ENCODE measurements around the gene RNASEH2B. TPM values are rescaled to one million over a fixed set of nuclear protein-coding genes. Genes with fewer than 3 reads are reported as not detected.

Gene RNASEH2B
- total and polyA plus RNA-seq, 2 of the 13 experiments (the other 11 are each of a cell fraction or from before 2014, with no cell fraction given), result 17.2 to 55.4 TPM

- TF ChIP-seq, protein P1, sequence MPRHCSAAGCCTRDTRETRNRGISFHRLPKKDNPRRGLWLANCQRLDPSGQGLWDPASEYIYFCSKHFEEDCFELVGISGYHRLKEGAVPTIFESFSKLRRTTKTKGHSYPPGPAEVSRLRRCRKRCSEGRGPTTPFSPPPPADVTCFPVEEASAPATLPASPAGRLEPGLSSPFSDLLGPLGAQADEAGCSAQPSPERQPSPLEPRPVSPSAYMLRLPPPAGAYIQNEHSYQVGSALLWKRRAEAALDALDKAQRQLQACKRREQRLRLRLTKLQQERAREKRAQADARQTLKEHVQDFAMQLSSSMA (CRISPR knock-in tag; IDR thresholded peaks at IDR 0.05), result no peak
- TF ChIP-seq ZNF205 (CRISPR knock-in tag; IDR thresholded peaks at IDR 0.05) (no peak), CENPBD1 (CRISPR knock-in tag; IDR thresholded peaks at IDR 0.05; ENCODE audit: borderline replicate concordance, low read depth) (no peak), MAFG (CRISPR knock-in tag; IDR thresholded peaks at IDR 0.05) (no peak), ZNF709 (CRISPR knock-in tag; IDR thresholded peaks at IDR 0.05) (no peak), ZNF570 (CRISPR knock-in tag; IDR thresholded peaks at IDR 0.05; ENCODE audit: borderline replicate concordance) (no peak), MED13 (CRISPR knock-in tag; IDR thresholded peaks at IDR 0.05) (no peak), ZNF546 (CRISPR knock-in tag; conservative IDR thresholded peaks at IDR 0.05) (no peak)
- TF ChIP-seq, protein P2, sequence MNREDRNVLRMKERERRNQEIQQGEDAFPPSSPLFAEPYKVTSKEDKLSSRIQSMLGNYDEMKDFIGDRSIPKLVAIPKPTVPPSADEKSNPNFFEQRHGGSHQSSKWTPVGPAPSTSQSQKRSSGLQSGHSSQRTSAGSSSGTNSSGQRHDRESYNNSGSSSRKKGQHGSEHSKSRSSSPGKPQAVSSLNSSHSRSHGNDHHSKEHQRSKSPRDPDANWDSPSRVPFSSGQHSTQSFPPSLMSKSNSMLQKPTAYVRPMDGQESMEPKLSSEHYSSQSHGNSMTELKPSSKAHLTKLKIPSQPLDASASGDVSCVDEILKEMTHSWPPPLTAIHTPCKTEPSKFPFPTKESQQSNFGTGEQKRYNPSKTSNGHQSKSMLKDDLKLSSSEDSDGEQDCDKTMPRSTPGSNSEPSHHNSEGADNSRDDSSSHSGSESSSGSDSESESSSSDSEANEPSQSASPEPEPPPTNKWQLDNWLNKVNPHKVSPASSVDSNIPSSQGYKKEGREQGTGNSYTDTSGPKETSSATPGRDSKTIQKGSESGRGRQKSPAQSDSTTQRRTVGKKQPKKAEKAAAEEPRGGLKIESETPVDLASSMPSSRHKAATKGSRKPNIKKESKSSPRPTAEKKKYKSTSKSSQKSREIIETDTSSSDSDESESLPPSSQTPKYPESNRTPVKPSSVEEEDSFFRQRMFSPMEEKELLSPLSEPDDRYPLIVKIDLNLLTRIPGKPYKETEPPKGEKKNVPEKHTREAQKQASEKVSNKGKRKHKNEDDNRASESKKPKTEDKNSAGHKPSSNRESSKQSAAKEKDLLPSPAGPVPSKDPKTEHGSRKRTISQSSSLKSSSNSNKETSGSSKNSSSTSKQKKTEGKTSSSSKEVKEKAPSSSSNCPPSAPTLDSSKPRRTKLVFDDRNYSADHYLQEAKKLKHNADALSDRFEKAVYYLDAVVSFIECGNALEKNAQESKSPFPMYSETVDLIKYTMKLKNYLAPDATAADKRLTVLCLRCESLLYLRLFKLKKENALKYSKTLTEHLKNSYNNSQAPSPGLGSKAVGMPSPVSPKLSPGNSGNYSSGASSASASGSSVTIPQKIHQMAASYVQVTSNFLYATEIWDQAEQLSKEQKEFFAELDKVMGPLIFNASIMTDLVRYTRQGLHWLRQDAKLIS (CRISPR knock-in tag; IDR thresholded peaks at IDR 0.05), result no peak
Observed at GRCh38 chr13:50951366-50951765, 41.8 kb downstream of the RNASEH2B start (continued).

DNA sequence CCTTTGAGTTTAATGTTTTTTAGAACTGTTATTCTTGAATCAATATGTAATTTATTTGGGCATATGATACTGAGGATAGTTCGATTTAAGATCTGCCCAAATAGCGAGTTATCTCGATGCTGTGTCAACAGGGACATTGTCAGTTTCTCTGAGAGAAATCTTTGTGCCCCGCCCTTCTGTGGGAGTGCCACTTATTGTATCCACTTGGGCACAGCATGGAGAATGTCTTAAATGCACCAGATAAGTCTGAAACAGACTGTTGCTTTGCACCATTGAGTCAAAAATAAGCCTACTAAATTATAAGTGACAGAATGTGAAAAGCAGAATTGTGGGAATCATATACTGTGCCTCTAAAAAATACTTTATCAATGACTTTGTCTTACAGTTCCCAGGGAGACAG, 45.6 kb downstream of the RNASEH2B start:
- no peak for FAIRE-seq
- Histone ChIP-seq H3K27me3 (ENCODE audit: control insufficient read depth in 1 of 2, insufficient read depth in 2 of 2, low read length in 2 of 2) (no peaks in the 10 kb centered on the region), H3K4me2 (ENCODE audit: low read depth, low read length) (no peak overlapping the region), H3K79me2 (ENCODE audit: insufficient read depth, low read length) (no peaks in the 10 kb centered on the region), H2AFZ (ENCODE audit: low read length) (no peak overlapping the region), H3K9me3 (ENCODE audit: low read length) (no peaks in the 10 kb centered on the region), H3K27ac (ENCODE audit: extremely low read length, insufficient read depth, low read length) (no peak overlapping the region), H3K36me3 (replicated peaks in 1 of 2; ENCODE audit: control insufficient read depth in 1 of 2, insufficient read depth in 2 of 2, low read length in 2 of 2) (0 out of 5 replicates have a peak, but pooled peaks cover 0 to 2% of the 10 kb centered on the region in 2 experiments), H3K4me1 (ENCODE audit: insufficient read depth, low read length) (no peaks in the 10 kb centered on the region), H3K9ac (ENCODE audit: insufficient read depth, low read depth, low read length) (no peak overlapping the region), H3K4me3 (replicated peaks in 1 of 3; ENCODE audit: insufficient read depth in 1 of 3, low read depth in 2 of 3, low read length in 3 of 3) (no peak overlapping the region), H4K20me1 (ENCODE audit: insufficient read depth, low read length) (no peaks in the 10 kb centered on the region)
- no TSS peak for BruUV-seq (replicated peaks)
- ChIA-PET CTCF (ENCODE audit: low intra/inter-chr PET ratio, low total read pairs) (no interaction called here), POLR2A (no interaction called here)
- intact Hi-C loops (cut with micrococcal nuclease; ENCODE audit: unreplicated experiment) (no loop called here), in situ Hi-C loops (cut with HindIII; ENCODE audit: extremely low pct_ligation_motif_present, low pct_unique_long_range_greater_than_20kb) (no loop called here)
- 92% methylated on average over 4 of the region's 4 CpGs for whole genome bisulfite sequencing (ENCODE audit: low lambda C conversion rate)
- no peak for DNase-seq (ENCODE audit: low spot score)
- ATAC-seq, result no peak
- no peak for TF ChIP-seq NCOR1 (IDR thresholded peaks at IDR 0.05; ENCODE audit: borderline replicate concordance, low read length)
- no peak for TF ChIP-seq ZNF101 (CRISPR knock-in tag; IDR thresholded peaks at IDR 0.05; ENCODE audit: borderline replicate concordance, low read depth)
- no peak for TF ChIP-seq NFE2 (CRISPR knock-in tag; IDR thresholded peaks at IDR 0.05)
- no peak for TF ChIP-seq MEF2D (CRISPR knock-in tag; IDR thresholded peaks at IDR 0.05)
- TF ChIP-seq XBP1 (CRISPR knock-in tag; IDR thresholded peaks at IDR 0.05), result no peak
- no peak for TF ChIP-seq MAZ (IDR thresholded peaks at IDR 0.05; ENCODE audit: borderline replicate concordance, low read depth, low read length)
- no peak for TF ChIP-seq MAZ (CRISPR knock-in tag; IDR thresholded peaks at IDR 0.05; ENCODE audit: low read depth)
- TF ChIP-seq SNAPC5 (CRISPR knock-in tag; IDR thresholded peaks at IDR 0.05; ENCODE audit: borderline replicate concordance), result no peak
- no peak for TF ChIP-seq ZKSCAN1 (IDR thresholded peaks at IDR 0.05; ENCODE audit: low read length)
- TF ChIP-seq SSRP1 (CRISPR knock-in tag; IDR thresholded peaks at IDR 0.05), result no peak
- TF ChIP-seq, protein P3, sequence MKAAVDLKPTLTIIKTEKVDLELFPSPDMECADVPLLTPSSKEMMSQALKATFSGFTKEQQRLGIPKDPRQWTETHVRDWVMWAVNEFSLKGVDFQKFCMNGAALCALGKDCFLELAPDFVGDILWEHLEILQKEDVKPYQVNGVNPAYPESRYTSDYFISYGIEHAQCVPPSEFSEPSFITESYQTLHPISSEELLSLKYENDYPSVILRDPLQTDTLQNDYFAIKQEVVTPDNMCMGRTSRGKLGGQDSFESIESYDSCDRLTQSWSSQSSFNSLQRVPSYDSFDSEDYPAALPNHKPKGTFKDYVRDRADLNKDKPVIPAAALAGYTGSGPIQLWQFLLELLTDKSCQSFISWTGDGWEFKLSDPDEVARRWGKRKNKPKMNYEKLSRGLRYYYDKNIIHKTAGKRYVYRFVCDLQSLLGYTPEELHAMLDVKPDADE (CRISPR knock-in tag; IDR thresholded peaks at IDR 0.05), result no peak
